Mammary epithelial cell (primary cell): ENCODE results near the gene PLAAT3.

Source experiments
- CTCF ChIP-seq, 2 donors: IDR thresholded peaks in 1 of 2; conservative IDR thresholded peaks in 1 of 2; 2 replicates each; pipeline ENCODE4 v1.5.1; 2011 to 2012; ENCODE audit warnings: inconsistent platforms in 2 of 2, low read length in 2 of 2, mild to moderate bottlenecking in 2 of 2, control low read depth in 1 of 2, low read depth in 1 of 2; ENCODE audit not compliant: insufficient read depth in 1 of 2; ENCODE audit errors: extremely low read depth in 1 of 2
- EZH2 ChIP-seq: IDR thresholded peaks from 2 replicates; pipeline ENCODE4 v1.6.1; 2012; ENCODE audit warnings: low read length, inconsistent platforms, borderline replicate concordance

- TF ChIP-seq CTCF (conservative IDR thresholded peaks at IDR 0.05 in 1 of 2, IDR thresholded peaks at IDR 0.05 in 1 of 2; ENCODE audit: extremely low read depth in 1 of 2, insufficient read depth in 1 of 2, low read depth in 1 of 2, low read length in 2 of 2) = no peak
- TF ChIP-seq EZH2 = no peak
Observed at GRCh38 chr11:63663809-63664208, 49.6 kb upstream of the PLAAT3 start.
